HCT116 (cell line): ENCODE measurements around the gene CUX1. TPM values are rescaled to one million over a fixed set of nuclear protein-coding genes. Genes with fewer than 3 reads are reported as not detected.

Experiments
- ATAC-seq: fragments of 200-7000 bp; cut with Tn5 transposase; 2 replicates; pipeline ENCODE4 v1.9.1; 2020; ENCODE audit warnings: mild to moderate bottlenecking, moderate library complexity
- BruUV-seq: library from RNA; stranded (reverse); fragments of 400-500 nt; replicated peaks from 2 replicates; lab custom pipeline; 2021; lab: Mats Ljungman, UMichigan
- CTCF ChIA-PET: fragments of 300-600 bp; sonication (Branson Sonifier 250); formaldehyde crosslinking; loops from one replicate; lab custom pipeline; 2021; ENCODE audit warnings: antibody characterized with exemption; lab: Charles Lee
- POLR2A ChIA-PET: fragments of 300-600, 350-600 bp; sonication (Branson Sonifier 250); formaldehyde crosslinking; loops from one replicate; lab custom pipeline; 2021; ENCODE audit warnings: antibody characterized with exemption; lab: Charles Lee
- RAD21 ChIA-PET, 2 experiments: fragments of 300-600 bp; sonication (Branson Sonifier 250); formaldehyde crosslinking; loops; one replicate each; lab custom pipeline; 2023; ENCODE audit warnings: low total read pairs in 2 of 2; ENCODE audit not compliant: uncharacterized antibody in 2 of 2, unreplicated experiment in 2 of 2, low non-redundant PET in 1 of 2; lab: Charles Lee
- DNase-seq: peaks from one replicate; pipeline ENCODE4 v3.0.0-alpha.2; 2010; ENCODE audit warnings: low read depth, low spot score
- H2AFZ ChIP-seq: fragments of 200-600 bp; shearing (Covaris generic), sonication (generic); 2 replicates; pipeline ENCODE4 v1.6.1; 2017; ENCODE audit warnings: low read depth, mixed run types, mixed read lengths, antibody characterized with exemption, low read length; ENCODE audit not compliant: poor library complexity, severe bottlenecking
- H3K27ac ChIP-seq: 2 replicates; pipeline ENCODE4 v1.5.1; 2012; ENCODE audit warnings: low read depth, low read length
- H3K27me3 ChIP-seq: fragments of 200-600 bp; sonication (generic); 2 replicates; pipeline ENCODE4 v1.6.1; 2016; ENCODE audit warnings: mixed run types, low read length, mixed read lengths; ENCODE audit not compliant: insufficient read depth
- H3K36me3 ChIP-seq, 2 experiments: fragments of 200-500 bp in 1 of 2; fragments of 200-600 bp in 1 of 2; sonication (Bioruptor generic) in 1 of 2; sonication (generic) in 1 of 2; 2 replicates each; pipeline versions ENCODE4 v1.5.1 to v1.6.1; 2014 to 2016; ENCODE audit warnings: low read length in 2 of 2, inconsistent platforms in 1 of 2, mixed read lengths in 1 of 2, mixed run types in 1 of 2; ENCODE audit not compliant: insufficient read depth in 2 of 2, control insufficient read depth in 1 of 2
- H3K4me1 ChIP-seq, 2 experiments: fragments of 200-600 bp in 1 of 2; sonication (generic) in 1 of 2; 2 replicates each; pipeline versions ENCODE4 v1.5.1 to v1.6.1; 2012 to 2017; ENCODE audit warnings: low read length in 2 of 2, inconsistent platforms in 1 of 2, mild to moderate bottlenecking in 1 of 2, mixed read lengths in 1 of 2, mixed run types in 1 of 2, moderate library complexity in 1 of 2; ENCODE audit not compliant: insufficient read depth in 2 of 2, control insufficient read depth in 1 of 2
- H3K4me2 ChIP-seq: fragments of 200-600 bp; sonication (generic); 2 replicates; pipeline ENCODE4 v1.6.1; 2017; ENCODE audit warnings: mixed run types, low read length, mixed read lengths
- H3K4me3 ChIP-seq, 2 experiments: fragments of 200-600 bp in 1 of 2; sonication (generic) in 1 of 2; replicated peaks in 1 of 2; 2 replicates each; pipeline ENCODE4 v1.5.1; 2011 to 2016; ENCODE audit warnings: low read length in 2 of 2, control low read depth in 1 of 2, low read depth in 1 of 2, mild to moderate bottlenecking in 1 of 2, mixed read lengths in 1 of 2, mixed run types in 1 of 2
- H3K79me2 ChIP-seq: fragments of 200-600 bp; sonication (generic); 2 replicates; pipeline ENCODE4 v1.6.1; 2017; ENCODE audit warnings: mild to moderate bottlenecking, mixed run types, low read length, moderate library complexity, mixed read lengths; ENCODE audit not compliant: insufficient read depth
- H3K9ac ChIP-seq: fragments of 200-600 bp; sonication (generic); 2 replicates; pipeline ENCODE4 v1.6.1; 2016; ENCODE audit warnings: low read length, mixed read lengths
- H3K9me2 ChIP-seq: fragments of 200-600 bp; sonication (generic), shearing (Covaris generic); 2 replicates; pipeline ENCODE4 v1.6.1; 2017; ENCODE audit warnings: mixed run types, mild to moderate bottlenecking, moderate library complexity; ENCODE audit not compliant: insufficient read depth
- H3K9me3 ChIP-seq, 2 experiments: fragments of 200-500 bp in 1 of 2; fragments of 200-600 bp in 1 of 2; sonication (Bioruptor generic) in 1 of 2; sonication (generic) in 1 of 2; 2 replicates each; pipeline ENCODE4 v1.6.1; 2014 to 2017; ENCODE audit warnings: low read length in 2 of 2, mixed read lengths in 2 of 2, inconsistent platforms in 1 of 2, low read depth in 1 of 2, mild to moderate bottlenecking in 1 of 2, mixed run types in 1 of 2, moderate library complexity in 1 of 2; ENCODE audit not compliant: control insufficient read depth in 1 of 2, insufficient read depth in 1 of 2
- H4K20me1 ChIP-seq: fragments of 200-600 bp; sonication (generic), shearing (Covaris generic); 2 replicates; pipeline ENCODE4 v1.6.1; 2017; ENCODE audit warnings: mixed run types, mild to moderate bottlenecking, moderate library complexity; ENCODE audit not compliant: insufficient read depth
- EGR1 ChIP-seq: IDR thresholded peaks from 2 replicates; pipeline ENCODE4 v1.6.1; 2012; ENCODE audit warnings: low read depth
- FOSL1 ChIP-seq: IDR thresholded peaks from 2 replicates; pipeline ENCODE4 v1.6.1; 2012; ENCODE audit warnings: low read depth
- MAX ChIP-seq: IDR thresholded peaks from 2 replicates; pipeline ENCODE4 v1.6.1; 2012
- RAD21 ChIP-seq: IDR thresholded peaks from 2 replicates; pipeline ENCODE4 v1.6.1; 2012; ENCODE audit warnings: low read depth, mild to moderate bottlenecking
- REST ChIP-seq: IDR thresholded peaks from 2 replicates; pipeline ENCODE4 v1.6.1; 2012; ENCODE audit warnings: low read depth
- SRF ChIP-seq: IDR thresholded peaks from 2 replicates; pipeline ENCODE4 v1.6.1; 2012; ENCODE audit warnings: low read depth
- TCF7L2 ChIP-seq: IDR thresholded peaks from 2 replicates; pipeline ENCODE4 v1.7.0; 2011; ENCODE audit warnings: borderline replicate concordance, inconsistent platforms; ENCODE audit not compliant: insufficient read depth, insufficient read length; ENCODE audit errors: extremely low read depth
- intact Hi-C: fragments of 100-400 bp; cut with micrococcal nuclease; formaldehyde crosslinking; loops from 2 replicates; pipeline ENCODE4 v1.10.0; 2022
- total RNA-seq: library from RNA; stranded (reverse); gene quantifications from one replicate; pipeline ENCODE4 v1.2.1, GENCODE V29; 2021; ENCODE audit not compliant: unreplicated experiment

CUX1 gene
- total RNA-seq, 1 experiment from 2014 or later, result 68.9 TPM

GRCh38 chr7:102192790-102193189 lies 375.4 kb downstream of the CUX1 start:
- ChIA-PET RAD21 (no interaction called here), CTCF (no interaction called here), POLR2A (no interaction called here)
- Histone ChIP-seq H3K4me1 (no peaks in the 10 kb centered on the region), H3K9ac (no peak overlapping the region), H3K36me3 (peaks cover 0 to 6% of the 10 kb centered on the region in 2 experiments; a peak in 2 of 4 replicates), H3K79me2 (no peaks in the 10 kb centered on the region), H3K4me2 (no peak overlapping the region), H3K9me3 (no peaks in the 10 kb centered on the region), H2AFZ (no peak overlapping the region), H3K27me3 (no peaks in the 10 kb centered on the region), H4K20me1 (no peaks in the 10 kb centered on the region), H3K27ac (no peak overlapping the region), H3K4me3 (no peak overlapping the region), H3K9me2 (no peaks in the 10 kb centered on the region)
- no peak for DNase-seq
- TF ChIP-seq FOSL1, result no peak
- no peak for TF ChIP-seq TCF7L2
- no peak for TF ChIP-seq MAX
- no peak for TF ChIP-seq RAD21
- no peak for TF ChIP-seq REST
- TF ChIP-seq SRF, result no peak
- no peak for TF ChIP-seq EGR1
- no peak for ATAC-seq
- no TSS peak for BruUV-seq
- intact Hi-C loops, result no loop called here
